Iris pigment epithelial cell (primary cell): ENCODE measurements around the gene LTO1.
"Not testable (repeated sequence)": the region's sequence is repeated elsewhere in the genome, so short reads cannot be mapped to it uniquely, and the experiment has no call there.

Experiments used
- DNase-seq: peaks from one replicate; pipeline ENCODE4 v3.0.0-alpha.2; 2011; ENCODE audit warnings: low read depth

The LTO1 gene

DNA sequence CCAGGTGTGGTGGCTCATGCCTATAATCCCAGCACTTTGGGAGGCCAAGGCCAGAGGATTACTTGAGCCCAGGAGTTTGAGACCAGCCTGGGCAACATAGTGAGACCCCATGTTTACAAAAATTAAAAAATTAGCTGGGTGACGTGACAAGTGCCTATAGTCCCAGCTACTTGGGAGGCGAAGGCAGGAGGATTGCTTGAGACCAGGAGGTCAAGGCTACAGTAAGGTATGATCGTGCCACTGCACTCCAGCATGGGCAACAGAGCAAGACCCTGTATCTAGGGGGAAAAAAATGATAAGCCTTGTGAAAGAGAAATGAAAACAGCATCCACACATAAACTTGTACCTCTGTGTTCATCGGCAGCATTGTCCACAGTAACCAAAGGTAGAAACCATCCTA is 42.3 kb downstream of the LTO1 start:
- no peak for DNase-seq

GRCh38 chr11:69630424-69630823 is 44.7 kb downstream of the LTO1 start:
- no peak for DNase-seq

DNA sequence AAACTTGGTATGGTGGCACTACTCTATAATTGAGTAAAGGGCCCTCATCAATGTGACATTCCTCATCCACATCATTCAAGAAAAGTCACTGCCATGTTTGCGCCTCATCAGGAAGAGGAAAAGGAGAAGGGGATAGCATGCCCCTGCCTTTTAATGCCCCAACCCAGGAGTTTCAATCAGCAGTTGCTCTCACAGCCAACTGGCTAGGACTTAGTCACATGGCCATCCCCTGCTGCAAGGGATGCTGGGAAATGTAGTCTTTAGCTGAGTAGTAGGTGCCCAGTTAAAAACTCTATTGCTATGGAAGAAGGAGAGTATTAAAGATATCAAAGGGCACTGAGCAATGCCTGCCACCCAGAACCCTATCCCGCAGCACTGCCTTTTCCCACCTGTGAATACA is 45.1 kb downstream of the LTO1 start:
- no peak for DNase-seq

GRCh38 chr11:69627551-69627950 is 47.6 kb downstream of the LTO1 start:
- no peak for DNase-seq

DNA sequence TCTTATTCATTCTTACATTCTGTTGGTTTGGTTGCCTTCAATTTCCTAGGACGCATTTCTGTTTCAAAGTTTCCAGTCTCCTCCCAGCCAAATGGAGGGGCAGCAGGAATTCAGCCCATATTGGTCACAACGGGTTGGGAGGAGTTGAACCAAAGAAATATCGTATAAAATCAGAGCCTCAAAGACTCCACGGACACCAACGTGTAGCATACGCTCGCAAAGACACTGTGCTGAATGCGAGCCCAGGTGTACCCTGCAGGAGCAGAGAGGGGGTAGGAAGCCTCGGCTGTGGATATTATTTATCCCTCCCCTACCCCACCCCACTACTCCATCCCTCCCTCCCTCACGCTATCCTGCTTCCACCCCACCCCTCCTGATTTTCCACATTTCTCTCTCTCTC is 49.7 kb downstream of the LTO1 start:
- DNase-seq = no peak

- no peak for DNase-seq
Observed at GRCh38 chr11:69624293-69624692, 50.9 kb downstream of the LTO1 start.

DNA sequence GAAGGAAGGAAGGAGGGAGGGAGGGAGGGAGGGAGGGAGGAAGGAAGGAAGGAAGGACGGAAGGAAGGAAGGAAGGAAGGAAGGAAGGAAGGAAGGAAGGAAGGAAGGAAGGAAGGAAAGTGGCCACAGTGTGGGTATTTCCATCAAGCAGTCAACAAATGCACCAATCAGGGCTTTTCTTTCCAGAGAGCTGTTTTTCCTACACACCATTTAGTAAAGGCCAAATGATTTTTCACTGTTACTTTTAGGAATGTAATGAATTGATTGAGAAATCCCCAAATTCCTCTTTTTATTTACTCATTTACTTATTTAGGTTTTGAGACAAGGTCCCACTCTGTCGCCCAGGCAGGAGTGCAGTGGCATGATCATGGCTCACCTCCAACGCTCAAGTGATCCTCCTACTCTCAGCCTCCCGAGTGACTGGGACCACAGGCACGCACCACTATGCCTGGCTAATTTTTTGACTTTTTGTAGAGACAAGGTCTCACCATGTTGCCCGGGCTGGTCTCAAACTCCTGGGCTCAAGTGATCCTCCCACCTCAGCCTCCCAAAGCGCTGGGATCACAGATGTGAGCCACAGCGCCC is 53.0 kb downstream of the LTO1 start:
- DNase-seq = not testable (repeated sequence)

- DNase-seq = no peak
Observed at GRCh38 chr11:69620683-69621290, 54.4 kb downstream of the LTO1 start.

DNA sequence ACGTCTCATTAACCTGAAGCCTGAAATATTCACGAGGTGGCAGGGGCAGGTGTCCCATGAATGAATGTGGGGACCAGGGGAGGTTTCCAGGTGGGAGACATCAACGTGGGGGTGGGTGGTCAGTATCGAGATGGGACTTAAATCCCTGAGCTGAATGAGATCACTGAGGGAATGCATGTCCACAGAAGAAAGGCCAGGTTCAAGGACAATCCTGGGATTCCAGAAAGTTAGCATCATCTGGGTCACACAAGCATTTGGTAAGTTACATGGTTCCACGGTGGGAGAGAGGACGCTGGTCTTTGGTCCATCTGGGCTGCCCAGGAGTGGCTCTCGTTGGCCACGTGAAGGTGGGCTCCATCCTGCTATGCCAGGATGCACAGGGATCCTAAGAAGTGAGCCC is 56.9 kb downstream of the LTO1 start:
- DNase-seq = no peak

GRCh38 chr11:69617682-69618081 is 57.5 kb downstream of the LTO1 start:
- DNase-seq = no peak

- no peak for DNase-seq
Observed at GRCh38 chr11:69617220-69617619, 57.9 kb downstream of the LTO1 start.
